Skin epidermis (tissue), 12 donors: ENCODE measurements around the gene NUMB.

Experiments
- H3K27ac ChIP-seq, 21 experiments: fragments of 200-600 bp; sonication (generic) in 11 of 21; one replicate each; pipeline ENCODE4 v1.5.0; 2020; ENCODE audit warnings: mild to moderate bottlenecking in 3 of 21, inconsistent platforms in 2 of 21, moderate library complexity in 2 of 21
- H3K4me3 ChIP-seq, 7 experiments: fragments of 200-600 bp; sonication (generic) in 2 of 7; one replicate each; pipeline ENCODE4 v1.5.0; 2020; ENCODE audit warnings: inconsistent platforms in 2 of 7, mild to moderate bottlenecking in 2 of 7, moderate library complexity in 1 of 7

The NUMB gene

DNA sequence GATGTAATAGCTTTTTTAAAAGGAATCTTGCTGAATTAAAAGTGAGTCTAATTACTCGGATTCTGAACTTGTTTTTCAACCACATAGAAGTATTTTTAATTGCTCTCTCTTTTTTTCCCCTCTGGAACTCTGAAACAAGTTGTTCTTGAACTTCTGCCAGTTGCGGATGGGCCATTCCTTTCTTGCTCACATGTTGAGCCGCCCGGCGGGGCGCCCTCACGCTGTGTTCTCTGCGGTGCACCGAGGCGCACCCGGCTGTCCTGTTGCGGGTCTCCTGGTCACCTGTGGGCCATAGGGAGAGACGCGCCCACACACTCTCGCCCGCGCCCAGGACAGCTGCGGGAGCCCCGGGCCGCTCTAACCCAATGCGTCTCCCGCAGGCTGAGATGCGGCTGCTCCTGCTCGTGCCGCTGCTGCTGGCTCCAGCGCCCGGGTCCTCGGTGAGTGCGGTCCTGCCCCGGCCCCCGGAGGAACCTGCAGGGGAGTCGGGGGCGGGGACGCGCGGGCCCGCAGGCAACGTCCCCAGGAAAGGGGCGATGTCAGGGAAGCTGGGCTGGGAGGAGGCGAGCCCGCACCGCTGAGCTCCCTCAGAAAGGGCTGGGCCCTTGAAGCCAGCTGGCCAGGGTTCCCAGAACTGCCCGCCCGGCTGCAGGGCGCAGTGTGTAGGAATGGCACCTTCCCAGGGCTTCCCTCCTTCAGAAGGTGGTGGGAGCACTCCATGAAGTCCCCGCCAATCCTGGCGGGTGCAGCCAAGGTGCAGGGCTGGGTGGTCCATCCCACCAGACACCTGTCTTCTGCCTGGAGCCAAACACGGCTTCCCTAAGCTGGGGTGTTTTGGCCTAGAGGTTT lies 218.7 kb downstream of the NUMB start:
- peak overlapping the region in 4 of 21 experiments; percentile 4 to 39 (median 6) for H3K27ac ChIP-seq

DNA sequence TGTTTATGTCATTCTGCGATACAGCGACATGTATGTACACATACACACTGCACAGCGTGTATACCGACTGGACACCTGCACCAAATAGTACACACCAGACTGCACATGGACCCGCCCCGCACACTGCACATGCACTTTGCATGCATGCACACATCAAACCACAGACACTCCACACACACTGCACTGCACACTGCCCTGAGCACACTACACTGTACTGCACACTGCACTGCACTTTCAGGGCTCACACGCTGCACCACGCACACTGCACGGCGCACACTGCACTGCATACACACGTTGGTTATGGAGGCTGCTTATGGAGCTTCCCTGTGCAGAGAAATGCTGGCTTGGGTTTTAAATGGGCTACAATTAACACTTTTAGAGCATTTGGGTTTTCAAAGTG lies 219.4 kb downstream of the NUMB start:
- H3K27ac ChIP-seq, result peak overlapping the region in 1 of 21 experiments; percentile 70
- peak overlapping the region in 3 of 7 experiments; percentile 30 to 49 (median 41) for H3K4me3 ChIP-seq

More for the DNA sequence above, 218.7 kb downstream of the NUMB start:
- H3K4me3 ChIP-seq, result peak overlapping the region in 6 of 7 experiments; percentile 14 to 41 (median 26)

DNA sequence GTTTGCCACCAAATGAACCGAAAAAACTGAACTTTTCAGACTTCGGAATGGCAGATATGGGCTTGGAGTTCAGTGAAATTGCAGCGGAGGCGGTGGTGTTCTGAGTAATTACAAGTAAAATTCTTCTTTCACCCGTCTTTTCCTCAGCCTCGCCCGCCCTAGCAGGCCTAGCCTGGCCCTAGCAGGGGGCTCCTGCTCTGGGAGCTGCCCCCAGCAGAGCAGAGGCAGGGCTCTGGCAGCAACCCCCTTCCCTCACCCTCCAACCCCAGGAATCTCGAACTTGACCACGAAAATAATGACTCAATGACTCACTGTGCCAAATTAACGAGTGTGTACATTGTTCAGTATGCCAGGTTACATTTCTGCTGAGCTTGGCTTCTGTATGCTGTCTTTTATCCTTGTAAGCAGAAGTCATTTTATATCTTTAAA lies 219.9 kb downstream of the NUMB start:
- H3K4me3 ChIP-seq, result peak overlapping the region; percentile 31 to 61 (median 38)
- peak overlapping the region in 17 of 21 experiments; percentile 19 to 86 (median 61) for H3K27ac ChIP-seq

DNA sequence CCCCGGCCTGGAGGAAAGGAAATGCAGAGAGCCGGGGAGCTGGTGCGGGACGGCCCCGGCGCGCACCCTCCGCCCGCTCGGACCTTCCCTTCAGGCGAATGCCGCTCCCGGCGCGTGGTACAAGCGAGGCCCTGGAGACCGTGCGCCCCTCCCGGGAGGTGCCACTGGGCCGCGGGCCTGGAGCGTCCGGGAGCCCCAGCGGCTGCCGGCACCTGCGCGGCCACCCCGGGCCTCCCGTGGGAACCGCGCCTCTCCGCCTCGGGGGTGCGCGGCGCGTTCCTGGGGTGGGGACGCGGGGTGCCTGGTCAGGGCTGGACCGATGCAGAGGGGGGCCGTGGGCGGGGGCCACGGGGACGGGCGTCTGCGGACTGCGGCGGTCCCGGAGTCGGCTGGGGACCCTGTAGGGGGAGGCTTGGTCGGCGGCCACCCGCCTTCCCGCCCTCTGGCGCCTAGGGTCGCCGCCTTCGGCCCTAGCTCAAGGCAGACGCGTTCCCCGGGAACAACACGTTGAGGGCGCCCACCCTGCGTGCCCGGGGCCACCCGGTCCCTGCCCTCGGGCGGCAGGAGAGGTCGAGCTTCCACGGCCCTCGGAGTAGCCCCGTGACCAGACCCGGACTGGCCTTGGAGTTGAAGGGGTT lies 220.4 kb downstream of the NUMB start:
- H3K27ac ChIP-seq, result peak overlapping the region in 17 of 21 experiments; percentile 19 to 86 (median 61)
- H3K4me3 ChIP-seq, result peak overlapping the region; percentile 31 to 61 (median 38)

DNA sequence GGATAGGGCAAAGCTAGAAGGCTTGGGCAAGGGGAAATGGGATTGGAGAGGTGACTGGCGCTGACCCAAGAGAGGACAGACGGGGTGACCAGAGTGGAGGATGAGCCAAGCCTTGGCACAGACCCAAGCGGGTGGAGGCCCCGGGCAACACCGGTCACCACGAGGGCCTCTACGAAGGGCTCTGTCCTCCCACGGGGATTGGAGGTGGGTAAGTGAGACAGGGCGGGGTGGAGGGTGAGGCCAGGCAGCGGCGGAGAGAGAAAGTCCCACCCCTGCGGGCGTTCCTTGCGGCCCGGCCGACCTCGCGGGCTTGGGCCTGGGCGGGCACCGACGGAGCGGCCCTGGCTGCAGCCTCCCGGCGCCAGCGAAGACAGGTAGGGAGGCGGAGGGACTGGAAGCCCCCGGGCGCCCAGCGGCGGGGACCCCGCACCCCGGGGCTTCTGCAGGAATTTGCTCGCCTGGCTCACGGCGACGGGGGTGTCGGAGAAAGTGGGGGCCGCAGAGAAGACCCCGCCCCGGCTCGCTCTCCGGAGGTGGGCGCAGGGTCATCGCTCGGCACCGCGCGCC lies 221.0 kb downstream of the NUMB start, which contains the start of gene PAPLN:
Gene PAPLN (plus strand): TSS at position 288 of the 567 bp plus-strand sequence. CDS start 2,273 bp downstream, outside the sequence.
- Histone ChIP-seq H3K4me3 (peak within 1 kb of the TSS; percentile 31 to 61 (median 38)), H3K27ac (peak within 1 kb of the TSS in 17 of 21 experiments; percentile 19 to 86 (median 61))

DNA sequence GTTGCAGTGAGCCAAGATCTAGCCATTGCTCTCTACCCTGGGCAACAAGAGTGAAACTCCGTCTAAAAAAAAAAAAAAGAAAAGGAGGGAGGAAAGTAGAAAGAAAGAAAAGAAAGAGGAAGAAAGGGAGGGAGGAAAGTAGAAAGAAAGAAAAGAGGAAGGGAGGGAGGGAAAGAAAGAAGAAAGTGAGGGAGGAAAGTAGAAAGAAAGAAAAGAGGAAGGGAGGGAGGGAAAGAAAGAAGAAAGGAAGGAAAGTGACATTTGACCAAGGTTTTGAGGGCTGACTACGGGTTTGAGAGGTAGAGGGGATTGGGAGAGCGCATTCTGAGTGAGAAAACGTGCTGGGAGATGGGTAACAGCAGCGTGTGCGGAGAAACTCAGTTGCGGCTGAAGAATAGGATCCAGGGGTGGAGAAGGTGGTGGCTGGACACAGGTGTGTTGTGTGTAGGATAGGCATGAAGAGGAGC lies 221.6 kb downstream of the NUMB start:
- peak overlapping the region in 1 of 7 experiments; percentile 61 for H3K4me3 ChIP-seq
- peak overlapping the region in 1 of 21 experiments; percentile 24 for H3K27ac ChIP-seq

DNA sequence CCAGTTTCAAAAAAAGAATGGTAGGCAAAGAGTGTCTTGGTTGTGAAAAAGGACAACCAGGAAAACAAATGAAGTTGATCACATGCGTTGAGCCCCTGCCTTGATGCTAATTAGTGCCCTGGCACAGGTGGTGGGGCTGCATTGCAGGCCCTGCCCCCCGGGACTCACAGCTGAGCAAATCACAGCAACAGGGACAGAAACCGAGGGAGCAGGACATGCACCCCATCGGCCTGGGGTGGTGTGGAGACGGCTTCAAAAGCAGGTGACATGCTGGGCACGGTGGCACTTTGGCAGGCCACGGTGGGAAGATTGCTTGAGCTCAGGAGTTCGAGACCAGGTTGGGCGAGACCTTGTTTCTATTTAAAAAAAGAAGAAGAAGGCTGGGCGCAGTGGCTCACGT lies 222.2 kb downstream of the NUMB start:
- Histone ChIP-seq H3K4me3 (no peak overlapping the region), H3K27ac (no peak overlapping the region)

DNA sequence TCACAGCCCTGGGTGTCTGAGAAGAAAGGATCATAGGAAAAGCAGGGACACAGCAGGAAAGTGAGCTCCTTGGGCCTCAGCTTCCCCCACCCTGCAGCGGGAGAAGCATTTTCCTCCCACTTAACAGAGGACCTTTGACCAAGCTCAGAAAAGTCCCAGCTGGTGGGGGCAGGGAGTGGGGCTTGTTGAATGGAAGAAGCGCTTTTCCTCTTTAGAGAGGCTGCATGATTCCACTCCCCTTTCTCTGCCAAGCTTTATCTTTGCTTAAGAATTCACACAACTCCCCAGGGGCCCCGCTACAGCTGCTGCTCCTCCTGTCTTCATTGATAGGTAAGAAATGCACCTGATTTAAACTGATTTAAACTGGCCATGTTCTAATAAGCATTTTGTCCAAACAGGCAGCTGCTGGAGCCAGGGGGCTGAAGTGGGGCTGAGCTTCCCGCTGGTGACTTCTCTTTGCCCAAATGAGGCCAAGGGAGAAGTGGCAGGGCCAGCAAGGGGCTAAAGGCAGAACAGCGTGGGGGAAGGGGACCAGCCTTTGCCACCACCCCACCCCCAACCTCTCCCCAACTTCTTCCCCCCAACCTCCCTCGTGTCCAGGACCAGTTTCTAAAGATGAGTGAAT lies 222.7 kb downstream of the NUMB start:
- H3K27ac ChIP-seq, result no peak overlapping the region

DNA sequence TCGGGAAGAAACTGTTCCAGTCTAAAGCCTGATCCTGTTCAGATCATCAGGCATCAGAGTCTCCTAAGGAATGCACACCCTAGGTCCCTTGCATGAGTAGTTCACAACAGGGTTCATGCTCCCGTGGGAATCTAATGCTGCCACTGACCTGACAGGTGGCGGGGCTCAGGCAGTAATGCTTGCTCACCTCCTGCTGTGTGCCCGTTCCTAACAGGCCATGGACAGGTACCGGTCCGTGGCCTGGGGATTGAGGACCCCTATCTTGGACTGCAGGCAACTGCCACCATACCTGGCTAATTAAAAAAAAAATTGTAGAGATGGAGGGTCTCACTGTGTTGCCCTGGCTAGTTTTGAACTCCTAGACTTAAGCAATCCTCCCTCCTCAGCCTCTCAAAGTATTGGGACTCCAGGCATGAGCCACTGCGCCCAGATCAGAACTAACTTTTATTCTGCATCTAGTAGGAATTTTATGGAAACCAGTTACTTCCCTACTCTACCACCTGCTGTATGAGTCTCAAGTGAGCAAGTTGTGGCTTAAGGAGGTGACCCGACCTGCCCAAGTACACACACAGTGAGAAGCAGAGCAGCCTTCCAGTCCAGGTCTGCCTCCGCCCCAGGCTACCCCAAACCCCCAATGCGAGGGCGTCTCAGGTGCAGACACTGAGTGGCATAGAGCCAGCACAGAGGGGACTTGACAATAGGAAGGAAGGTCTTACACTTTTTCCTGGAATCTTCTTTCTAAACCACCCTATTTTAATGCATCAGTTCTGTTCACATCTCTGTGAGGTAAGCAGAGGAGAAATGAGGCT lies 223.6 kb downstream of the NUMB start:
- Histone ChIP-seq H3K27ac (no peak overlapping the region), H3K4me3 (no peak overlapping the region)

More for the DNA sequence above, 222.7 kb downstream of the NUMB start:
- H3K4me3 ChIP-seq, result no peak overlapping the region

DNA sequence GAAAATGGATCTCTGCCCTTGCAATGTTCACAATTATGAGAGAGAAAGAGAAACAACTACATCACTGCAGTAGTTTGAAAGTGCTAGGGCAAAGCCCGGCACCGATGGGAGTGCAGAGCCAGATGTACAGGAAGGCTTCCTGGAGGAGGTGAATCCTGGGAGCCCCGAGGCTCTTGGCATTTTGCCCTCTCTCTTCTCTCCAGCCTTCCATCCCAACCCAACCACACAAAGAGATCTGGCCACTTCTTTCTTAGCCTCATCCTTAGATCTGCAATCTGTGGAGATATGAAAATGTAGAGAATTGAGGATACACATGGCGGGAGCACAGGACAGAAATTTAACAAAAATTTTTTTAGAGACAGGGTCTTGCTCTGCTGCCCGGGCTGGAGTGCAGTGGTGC lies 224.3 kb downstream of the NUMB start:
- no peak overlapping the region for H3K27ac ChIP-seq
- no peak overlapping the region for H3K4me3 ChIP-seq

DNA sequence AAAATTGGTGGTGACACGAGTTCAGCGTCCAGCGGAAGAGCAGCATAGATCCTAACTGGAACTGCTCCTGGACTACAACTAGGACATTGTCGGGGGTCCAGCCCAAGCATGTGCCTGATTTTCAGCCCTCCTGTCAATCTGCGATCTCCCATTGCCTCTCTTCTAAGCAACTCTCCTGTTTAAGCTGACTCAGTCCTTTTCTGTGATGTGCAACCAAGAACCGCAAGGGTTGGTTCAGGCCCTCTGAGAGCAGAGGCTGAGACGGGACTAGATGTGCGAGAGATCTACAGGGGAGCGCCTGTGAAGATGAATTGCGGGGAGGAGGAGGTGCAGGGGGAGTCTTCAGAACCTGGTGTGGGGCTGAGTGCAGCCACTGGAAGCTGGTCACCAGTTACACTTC lies 224.8 kb downstream of the NUMB start:
- Histone ChIP-seq H3K4me3 (no peak overlapping the region), H3K27ac (no peak overlapping the region)

DNA sequence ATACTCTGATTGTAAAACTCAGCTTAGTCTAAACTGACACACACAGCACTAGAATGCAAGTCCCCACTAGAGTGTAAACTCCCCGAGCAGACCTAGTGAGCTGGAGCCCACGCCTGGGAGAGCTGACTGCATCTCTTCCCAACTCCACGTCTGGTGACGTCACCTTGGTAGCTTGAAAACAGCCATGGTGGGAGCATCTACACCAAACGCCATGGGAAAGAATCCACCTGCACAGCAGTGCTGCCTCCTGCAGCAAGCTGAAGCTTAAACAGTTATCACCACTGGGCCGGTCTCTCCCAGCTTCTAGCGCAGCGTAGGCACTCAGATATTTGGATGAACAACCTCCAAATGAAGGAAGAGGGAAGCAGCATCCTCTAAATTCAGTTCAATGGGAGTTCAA lies 225.4 kb downstream of the NUMB start:
- Histone ChIP-seq H3K4me3 (no peak overlapping the region), H3K27ac (no peak overlapping the region)

DNA sequence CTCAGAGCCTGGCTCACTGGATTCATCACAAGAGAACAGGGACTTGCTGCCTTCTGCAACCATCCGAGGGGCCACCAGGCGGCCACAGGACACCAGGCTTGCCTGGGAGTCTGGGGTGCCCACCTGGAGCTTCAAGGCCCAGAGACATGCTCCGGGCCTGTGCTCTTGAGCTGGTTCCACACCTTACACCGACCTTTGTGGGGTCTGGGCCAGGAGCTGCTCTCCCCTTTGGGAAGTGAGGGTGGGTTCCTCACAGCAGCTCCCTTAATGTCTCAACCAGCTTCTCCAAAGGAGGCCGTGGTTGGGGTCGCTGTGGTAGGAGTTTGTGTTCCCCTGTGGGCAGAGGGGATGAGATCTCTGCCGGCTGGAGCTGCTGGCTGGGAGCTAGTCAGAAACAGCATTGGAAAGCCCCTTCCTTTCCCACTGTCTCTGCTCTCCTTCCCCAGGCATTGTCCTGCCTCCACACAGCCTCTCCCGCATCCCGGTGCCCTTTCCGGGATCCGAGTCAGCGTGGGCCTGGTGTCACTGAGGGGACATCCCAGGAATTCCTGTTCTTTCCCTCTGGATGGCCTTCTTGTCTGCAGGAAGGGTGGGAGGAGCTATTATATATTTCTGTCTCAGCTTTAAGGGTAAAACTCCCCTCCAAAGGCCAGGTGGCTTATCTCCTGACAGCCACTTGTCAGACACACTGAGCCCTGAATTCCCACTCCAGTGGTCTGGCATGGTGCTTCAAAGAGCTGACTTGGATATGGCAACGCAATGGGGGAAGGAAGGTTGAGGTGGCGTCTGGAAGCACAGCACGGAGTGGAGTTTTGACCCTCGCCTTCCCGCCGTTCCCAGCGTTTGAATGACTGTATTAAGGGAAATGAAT lies 226.1 kb downstream of the NUMB start:
- no peak overlapping the region for H3K4me3 ChIP-seq
- H3K27ac ChIP-seq, result peak overlapping the region in 1 of 21 experiments; percentile 23

DNA sequence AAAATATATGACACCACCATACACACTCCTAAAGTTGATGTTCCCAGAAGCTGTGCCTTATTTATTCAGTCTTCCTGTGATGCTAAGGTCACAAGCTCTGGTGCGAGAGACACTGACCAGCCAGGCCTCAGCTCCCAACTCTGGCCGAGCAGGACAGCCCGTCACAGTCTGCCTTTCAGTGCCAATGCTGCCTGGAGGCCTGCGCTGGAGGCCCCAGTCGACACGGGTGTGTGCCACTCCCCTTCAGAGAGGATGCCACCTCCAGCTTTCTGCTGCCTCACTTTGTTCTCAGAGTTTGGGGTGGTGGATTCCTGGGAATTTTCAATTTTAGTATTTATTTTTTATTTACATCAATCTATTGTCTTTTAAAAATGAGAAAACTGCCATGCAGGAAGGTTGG lies 228.3 kb downstream of the NUMB start:
- Histone ChIP-seq H3K27ac (no peak overlapping the region), H3K4me3 (no peak overlapping the region)

DNA sequence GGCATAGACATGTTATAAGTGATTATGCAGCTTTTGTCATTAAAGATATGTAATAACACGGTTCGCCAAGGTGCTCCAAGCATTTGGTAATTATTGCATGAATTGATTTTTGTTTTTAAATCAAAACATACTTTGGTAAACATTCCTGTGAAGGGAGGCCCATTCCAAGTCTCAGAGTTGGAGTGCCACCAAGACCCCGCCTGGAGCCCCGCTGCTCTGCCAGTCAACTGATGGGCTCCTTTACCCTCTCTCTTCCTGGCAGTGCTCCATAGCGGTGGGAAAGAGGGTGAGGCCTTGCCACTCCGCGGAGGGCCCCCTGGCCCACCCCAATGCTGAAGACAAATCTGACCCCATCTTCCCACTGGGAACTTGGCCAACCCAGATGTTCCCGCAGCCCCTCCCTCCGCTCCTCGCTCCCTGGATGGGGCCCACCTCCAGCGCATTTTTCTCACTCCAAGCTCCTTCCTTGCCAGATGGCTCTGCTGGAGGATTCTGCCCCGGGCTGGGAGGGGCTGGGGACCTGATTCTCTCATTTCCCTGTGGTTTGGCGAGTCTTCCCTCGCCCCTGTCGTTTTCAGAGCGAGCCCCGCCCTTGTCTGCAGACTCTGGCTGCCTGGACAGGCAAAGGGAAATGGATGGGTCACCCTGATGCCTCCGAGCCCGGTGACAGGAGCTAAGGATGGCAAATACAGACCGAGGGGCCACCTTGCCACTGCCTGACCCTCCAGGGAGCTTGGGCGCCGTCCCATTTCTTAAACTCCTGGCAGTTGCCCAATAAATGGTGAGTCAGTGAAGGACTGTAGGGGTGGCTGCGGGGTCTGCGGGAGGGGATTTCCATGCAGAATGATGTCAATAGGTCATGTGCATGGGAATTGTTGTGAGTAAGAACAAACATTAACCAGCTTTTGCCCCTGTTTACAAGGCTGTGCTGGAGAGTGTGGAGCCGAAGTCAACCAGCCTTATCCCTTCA lies 230.2 kb downstream of the NUMB start:
- peak overlapping the region in 11 of 21 experiments; percentile 3 to 73 (median 35) for H3K27ac ChIP-seq
- H3K4me3 ChIP-seq, result no peak overlapping the region

DNA sequence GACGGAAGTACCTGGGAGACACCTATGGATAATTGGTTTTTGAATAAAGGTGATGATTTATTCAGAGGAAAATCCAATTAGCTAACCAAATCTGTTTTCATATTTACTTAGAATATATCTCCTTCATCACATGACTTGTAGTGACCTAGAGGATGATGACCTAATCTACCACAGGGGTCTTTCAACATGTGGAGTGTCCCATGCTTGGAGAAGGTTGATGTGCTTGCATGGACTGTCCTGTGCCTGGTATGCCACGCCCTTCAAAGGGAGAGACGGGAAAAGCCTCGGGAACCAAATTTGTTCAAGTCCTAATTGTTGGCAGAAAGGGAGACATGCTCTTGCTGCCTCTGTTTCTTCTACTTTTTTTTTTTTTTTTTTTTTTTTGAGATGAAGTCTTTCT lies 232.8 kb downstream of the NUMB start:
- no peak overlapping the region for H3K4me3 ChIP-seq
- no peak overlapping the region for H3K27ac ChIP-seq
